Thoracic aorta (tissue), 2 donors: ENCODE results near the gene PROSER3. TPM values are rescaled to one million over a fixed set of nuclear protein-coding genes. Genes with fewer than 3 reads are reported as not detected.

Source experiments
- ATAC-seq: fragments of 150-250 bp; one replicate; pipeline ENCODE4 v1.8.0; 2017; ENCODE audit warnings: low read depth; ENCODE audit not compliant: insufficient number of reproducible peaks, low FRiP score
- DNase-seq: peaks from one replicate; pipeline ENCODE4 v3.0.0-alpha.2; 2020; ENCODE audit warnings: low spot score
- H3K27ac ChIP-seq, 2 donors: fragments of 200-600 bp; sonication (generic); 1 replicate in 1 of 2; 2 replicates in 1 of 2; pipeline ENCODE4 v1.5.1; 2016; ENCODE audit warnings: mild to moderate bottlenecking in 2 of 2, moderate library complexity in 2 of 2
- H3K27me3 ChIP-seq: fragments of 200-600 bp; sonication (generic); replicated peaks from 2 replicates; pipeline ENCODE4 v1.6.0; 2016; ENCODE audit warnings: mild to moderate bottlenecking; ENCODE audit not compliant: insufficient read depth
- H3K36me3 ChIP-seq: fragments of 200-600 bp; sonication (generic); one replicate; pipeline ENCODE4 v1.5.1; 2016
- H3K4me1 ChIP-seq, 2 donors: fragments of 200-600 bp; sonication (generic); 1 replicate in 1 of 2; 2 replicates in 1 of 2; pipeline versions ENCODE4 v1.5.1 to v1.6.0; 2016; ENCODE audit warnings: low read depth in 2 of 2, mild to moderate bottlenecking in 1 of 2; ENCODE audit not compliant: control insufficient read depth in 1 of 2
- H3K4me3 ChIP-seq: fragments of 200-600 bp; sonication (generic); 2 replicates; pipeline ENCODE4 v1.5.1; 2016; ENCODE audit warnings: mild to moderate bottlenecking
- H3K9me3 ChIP-seq: fragments of 200-600 bp; sonication (generic); 2 replicates; pipeline ENCODE4 v1.5.1; 2016
- CTCF ChIP-seq: fragments of 200-600 bp; sonication (generic); IDR thresholded peaks from one replicate; pipeline ENCODE4 v1.5.1; 2019; ENCODE audit warnings: antibody characterized with exemption
- total RNA-seq, 2 donors: library from RNA; depleted of rRNA; stranded (reverse); fragments of >200 nt; gene quantifications; one replicate each; pipeline versions ENCODE4 v1.1.0 to v1.2.3, GENCODE V29; 2016

PROSER3 gene
- total RNA-seq, 2 donors from 2014 or later: 11.1 to 16.6 TPM

- H3K36me3 ChIP-seq: peaks cover 19% of the 10 kb centered on the region
- no peak overlapping the region for H3K27ac ChIP-seq
- TF ChIP-seq CTCF: no peak
- H3K9me3 ChIP-seq: no peaks in the 10 kb centered on the region
- H3K4me1 ChIP-seq: peaks cover 17 to 51% of the 10 kb centered on the region in 2 donors
- no peaks in the 10 kb centered on the region for H3K27me3 ChIP-seq
- no peak overlapping the region for H3K4me3 ChIP-seq
- ATAC-seq: no peak
- no peak for DNase-seq
Measured at GRCh38 chr19:35752746-35753350, 5.1 kb upstream of the PROSER3 start.

DNA sequence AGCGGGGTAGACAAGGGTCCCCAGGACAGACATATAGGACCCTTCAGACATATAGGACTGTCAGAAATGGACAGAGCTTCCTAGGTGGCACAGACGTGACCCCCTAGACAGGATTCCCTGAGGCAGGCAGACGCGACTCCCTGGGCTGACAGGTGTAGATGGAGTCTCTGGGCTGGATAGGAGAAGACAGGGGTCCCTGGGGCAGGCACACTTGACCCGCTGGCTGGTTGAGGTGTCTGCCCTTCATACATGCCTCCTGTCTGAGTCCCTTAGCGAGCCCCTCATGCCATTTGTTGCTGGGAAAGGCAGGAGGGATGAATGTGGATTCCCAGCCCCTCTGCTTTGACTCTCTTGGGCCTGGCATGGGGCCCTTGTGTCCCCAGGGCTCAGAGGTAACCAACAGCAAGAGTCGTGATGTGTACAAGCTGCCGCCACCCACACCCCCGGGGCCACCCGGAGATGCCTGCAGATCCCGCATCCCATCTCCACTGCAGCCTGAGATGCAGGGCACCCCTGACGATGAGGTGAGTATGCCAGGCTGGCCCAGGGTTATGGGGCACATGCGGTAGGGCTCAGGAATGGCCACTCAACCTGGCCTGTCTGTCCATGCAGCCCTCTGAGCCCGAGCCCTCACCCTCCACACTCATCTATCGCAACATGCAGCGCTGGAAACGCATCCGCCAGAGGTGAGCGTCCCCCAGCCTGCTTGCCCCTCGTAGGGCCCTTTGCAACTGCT, 4.2 kb upstream of the PROSER3 start:
- Histone ChIP-seq H3K4me1 (peaks cover 19 to 53% of the 10 kb centered on the region in 2 donors), H3K27ac (peak overlapping the region in 1 of 2 donors; percentile 98), H3K4me3 (no peak overlapping the region), H3K9me3 (no peaks in the 10 kb centered on the region), H3K27me3 (no peaks in the 10 kb centered on the region), H3K36me3 (peaks cover 19% of the 10 kb centered on the region)
- DNase-seq (no peak), ATAC-seq (no peak)
- no peak for TF ChIP-seq CTCF

DNA sequence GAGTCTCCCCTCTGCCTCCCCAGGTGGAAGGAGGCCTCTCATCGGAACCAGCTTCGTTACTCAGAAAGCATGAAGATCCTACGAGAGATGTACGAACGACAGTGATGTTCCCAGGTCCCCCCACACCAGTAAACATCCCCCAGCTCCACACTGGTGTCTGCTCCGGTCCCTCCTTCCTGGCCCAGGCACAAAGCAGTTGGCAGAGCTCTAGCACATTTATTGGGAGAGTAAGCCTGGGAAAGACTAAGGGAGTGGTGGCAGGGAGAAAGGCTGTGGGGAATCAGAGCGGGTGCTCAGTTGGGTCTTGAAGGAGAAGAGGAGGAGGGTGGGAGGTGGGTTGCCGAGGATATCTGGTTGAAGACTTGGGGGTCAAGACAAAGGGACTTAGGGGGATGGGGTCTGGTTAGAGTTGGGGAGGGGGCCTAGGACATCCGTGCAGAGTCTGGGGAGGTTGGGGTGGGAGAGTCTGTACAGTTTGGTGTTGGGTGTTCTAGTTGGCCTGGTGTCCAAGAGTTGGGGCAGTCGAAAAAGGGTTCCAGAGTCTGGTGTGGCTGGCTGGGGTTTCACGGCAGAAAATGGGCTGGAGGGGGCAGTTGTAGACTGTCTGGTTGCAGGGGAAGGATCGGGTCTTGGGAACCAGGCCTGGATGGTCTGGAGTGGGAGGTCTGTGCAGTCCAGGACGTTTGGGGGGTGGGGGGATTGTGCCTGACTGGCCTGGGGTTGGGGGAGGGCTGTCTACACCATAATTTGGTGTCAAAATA, 3.4 kb upstream of the PROSER3 start:
- Histone ChIP-seq H3K27ac (peak overlapping the region; percentile 98 to 99), H3K4me3 (peak overlapping the region; percentile 77), H3K4me1 (peaks cover 15 to 53% of the 10 kb centered on the region in 2 donors), H3K36me3 (peaks cover 19% of the 10 kb centered on the region), H3K27me3 (no peaks in the 10 kb centered on the region), H3K9me3 (no peaks in the 10 kb centered on the region)
- DNase-seq (no peak), ATAC-seq (no peak)
- TF ChIP-seq CTCF: no peak

DNA sequence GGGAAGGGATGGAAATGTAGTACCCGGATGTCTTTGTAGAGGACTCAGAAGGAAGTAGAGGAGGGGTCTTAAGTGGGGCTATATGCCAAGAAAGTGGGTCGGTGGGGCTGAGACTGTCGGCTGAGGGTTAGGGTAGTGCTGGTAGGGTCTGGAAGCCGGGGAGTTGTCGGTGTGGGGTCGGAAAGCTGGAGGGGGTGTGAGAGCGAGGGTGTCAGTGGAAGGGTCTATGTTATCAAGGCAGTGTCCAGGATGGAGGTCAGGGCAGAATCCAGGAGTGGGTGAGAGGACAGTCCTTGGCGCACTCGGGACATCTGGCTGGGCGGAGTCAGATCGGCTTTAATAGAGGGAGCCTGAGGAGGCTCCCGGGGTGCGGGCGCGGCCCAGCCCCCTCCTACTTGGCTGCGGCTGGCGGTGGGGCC, 2.8 kb upstream of the PROSER3 start:
- Histone ChIP-seq H3K27me3 (no peaks in the 10 kb centered on the region), H3K4me3 (peak overlapping the region; percentile 77), H3K9me3 (no peaks in the 10 kb centered on the region), H3K36me3 (peaks cover 19% of the 10 kb centered on the region), H3K27ac (peak overlapping the region; percentile 98 to 99), H3K4me1 (peaks cover 11 to 51% of the 10 kb centered on the region in 2 donors)
- DNase-seq (no peak), ATAC-seq (no peak)
- TF ChIP-seq CTCF: no peak
